Kidney epithelial cell (primary cell): ENCODE measurements around the gene HDGFL2. TPM values are rescaled to one million over a fixed set of nuclear protein-coding genes. Genes with fewer than 3 reads are reported as not detected.

Experiments used
- DNase-seq: peaks from one replicate; pipeline ENCODE4 v3.0.0-alpha.2; 2010; ENCODE audit warnings: low read depth
- H3K27me3 ChIP-seq: 2 replicates; pipeline ENCODE4 v1.6.0; 2011; ENCODE audit warnings: low read length; ENCODE audit not compliant: control insufficient read depth, insufficient read depth
- H3K36me3 ChIP-seq: 2 replicates; pipeline ENCODE4 v1.5.1; 2011; ENCODE audit warnings: low read length; ENCODE audit not compliant: control insufficient read depth, insufficient read depth
- H3K4me3 ChIP-seq: 2 replicates; pipeline ENCODE4 v1.5.1; 2011; ENCODE audit warnings: low read depth, mild to moderate bottlenecking, control low read depth, low read length
- CTCF ChIP-seq: IDR thresholded peaks from 2 replicates; pipeline ENCODE4 v1.5.1; 2011; ENCODE audit warnings: mild to moderate bottlenecking, moderate library complexity, low read length, control low read depth, inconsistent platforms; ENCODE audit not compliant: insufficient read depth, poor library complexity, severe bottlenecking
- total RNA-seq: library from RNA; depleted of rRNA; stranded (reverse); fragments of >200 nt; gene quantifications from 2 replicates; pipeline ENCODE4 v1.2.3, GENCODE V29; 2015

Gene HDGFL2
- total RNA-seq, 1 donor from 2014 or later, result 82.0 TPM

- Histone ChIP-seq H3K36me3 (peaks cover 4% of the 10 kb centered on the region), H3K4me3 (no peak overlapping the region), H3K27me3 (no peaks in the 10 kb centered on the region)
- no peak for DNase-seq
- TF ChIP-seq CTCF, result no peak
Observed at GRCh38 chr19:4434391-4434790, 37.7 kb upstream of the HDGFL2 start.

DNA sequence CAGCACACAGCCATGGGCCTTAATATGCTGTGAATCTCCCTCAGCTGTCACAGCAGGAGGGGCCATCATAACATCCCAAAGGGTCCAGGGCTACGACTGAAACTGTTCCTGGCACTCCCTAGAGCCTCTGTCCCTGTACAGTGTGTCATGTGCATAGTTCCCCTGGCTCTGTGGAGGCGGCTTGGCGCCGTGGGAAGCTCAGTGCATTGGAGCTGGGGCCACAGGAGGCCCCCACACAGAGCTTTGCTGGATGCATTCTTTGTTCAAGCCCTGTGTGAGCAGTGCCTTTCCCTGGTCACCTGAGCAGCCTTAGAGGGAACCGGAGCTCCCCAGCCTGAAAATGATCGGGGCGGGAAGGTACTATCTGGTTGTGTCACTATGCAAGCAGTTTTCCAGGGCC, 35.9 kb upstream of the HDGFL2 start:
- DNase-seq, result no peak
- no peaks in the 10 kb centered on the region for H3K27me3 ChIP-seq
- no peak overlapping the region for H3K4me3 ChIP-seq
- no peak for TF ChIP-seq CTCF
- peaks cover 2% of the 10 kb centered on the region for H3K36me3 ChIP-seq

DNA sequence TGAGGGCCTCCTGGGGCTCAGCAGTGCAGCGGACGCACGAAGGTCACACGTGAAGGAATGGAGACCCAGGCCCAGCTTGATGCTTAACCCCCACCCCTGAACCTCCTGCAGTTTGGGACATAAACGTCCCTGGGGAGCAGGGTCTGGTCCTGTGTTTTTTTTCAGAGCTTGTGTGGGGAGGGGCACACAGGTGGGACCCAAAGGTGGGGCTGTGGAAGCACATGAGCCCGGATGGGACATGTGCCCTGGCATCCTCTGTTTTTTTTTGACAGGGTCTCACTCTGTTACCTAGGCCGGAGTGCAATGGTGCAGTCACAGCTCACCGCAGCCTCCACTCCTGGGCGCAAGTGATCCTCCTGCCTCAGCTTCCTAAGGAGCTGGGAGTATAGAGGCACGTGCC, 35.0 kb upstream of the HDGFL2 start:
- H3K4me3 ChIP-seq, result no peak overlapping the region
- no peak for TF ChIP-seq CTCF
- DNase-seq, result no peak
- peaks cover 2% of the 10 kb centered on the region for H3K36me3 ChIP-seq
- H3K27me3 ChIP-seq, result no peaks in the 10 kb centered on the region

DNA sequence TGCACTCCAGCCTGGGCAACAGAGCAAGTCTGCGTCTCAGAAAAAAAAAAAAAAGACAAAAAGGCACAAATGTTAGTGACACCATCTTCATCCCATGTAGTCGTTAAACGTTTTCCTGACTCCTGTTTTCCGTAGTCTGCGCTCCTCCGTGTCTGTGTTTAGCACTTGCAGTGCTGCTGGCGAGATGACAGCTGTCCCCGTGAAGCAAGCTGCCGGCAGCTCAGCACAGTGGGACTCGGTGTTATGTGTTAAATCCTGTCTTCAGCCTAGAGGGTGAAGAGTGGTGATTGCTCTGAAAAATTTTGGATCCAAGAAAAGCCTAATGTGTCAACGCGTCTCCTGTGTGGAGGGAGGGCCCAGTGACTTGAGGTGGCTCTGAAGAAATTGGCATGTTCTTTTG, 32.9 kb upstream of the HDGFL2 start:
- no peak for DNase-seq
- no peaks in the 10 kb centered on the region for H3K36me3 ChIP-seq
- no peak for TF ChIP-seq CTCF

GRCh38 chr19:4441994-4442818, 29.9 kb upstream of the HDGFL2 start:
- Histone ChIP-seq H3K36me3 (no peaks in the 10 kb centered on the region), H3K27me3 (no peaks in the 10 kb centered on the region), H3K4me3 (no peak overlapping the region)
- no peak for TF ChIP-seq CTCF
- no peak for DNase-seq

More for the DNA sequence above, 32.9 kb upstream of the HDGFL2 start:
- Histone ChIP-seq H3K27me3 (no peaks in the 10 kb centered on the region), H3K4me3 (no peak overlapping the region)

DNA sequence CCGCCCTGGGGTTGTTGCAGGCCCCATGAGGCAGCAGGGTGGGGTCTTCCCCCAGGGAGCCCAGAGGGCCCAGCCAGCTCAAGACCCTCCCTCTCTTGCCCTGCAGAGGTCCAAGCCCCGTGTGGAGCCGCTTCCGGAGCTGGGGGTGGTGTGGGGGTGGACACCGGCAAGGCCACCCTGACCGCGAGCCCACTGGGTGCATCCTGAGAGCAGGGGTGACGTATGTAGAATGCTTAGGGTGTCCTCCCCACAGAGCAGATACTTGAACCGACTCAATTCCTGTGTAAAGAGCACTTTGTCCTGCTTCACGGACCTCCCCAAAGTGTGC, 29.3 kb upstream of the HDGFL2 start:
- H3K27me3 ChIP-seq, result no peaks in the 10 kb centered on the region
- DNase-seq, result no peak
- H3K36me3 ChIP-seq, result no peaks in the 10 kb centered on the region
- H3K4me3 ChIP-seq, result no peak overlapping the region
- TF ChIP-seq CTCF, result no peak
